HL-60 (cell line): Measurements from ENCODE around the gene RBM18.

Experiments used
- GABPA ChIP-seq: IDR thresholded peaks from 2 replicates; pipeline ENCODE4 v1.6.1; 2012; ENCODE audit warnings: low read depth
- POLR2AphosphoS5 ChIP-seq: IDR thresholded peaks from 2 replicates; pipeline ENCODE4 v1.6.1; 2012; ENCODE audit warnings: low read depth
- TF ChIP-seq, protein P1 (sequence below): IDR thresholded peaks from one replicate; pipeline ENCODE4 v1.5.1; 2011; ENCODE audit warnings: low read length, control low read depth, inconsistent platforms; ENCODE audit not compliant: insufficient read depth

DNA sequence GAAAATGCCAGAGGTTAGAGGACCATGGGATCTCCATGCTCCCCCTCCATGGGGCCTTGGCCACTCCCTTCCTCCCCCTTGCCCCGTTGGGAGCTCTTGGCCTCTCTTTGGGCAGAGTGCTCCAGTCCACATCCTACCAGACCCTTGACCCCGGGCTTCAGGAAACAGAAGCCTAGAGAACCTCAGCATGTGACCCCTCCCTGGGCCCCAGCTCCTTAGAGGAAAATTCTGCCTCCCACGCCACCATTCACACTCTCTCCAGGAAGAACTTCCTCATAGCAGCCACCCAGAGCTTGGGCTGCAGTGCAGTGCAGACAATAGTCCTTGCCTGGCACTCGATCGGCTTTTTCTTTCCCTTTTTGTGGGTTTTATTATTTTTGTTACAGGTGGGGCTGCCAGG, 41.8 kb downstream of the RBM18 start:
- TF ChIP-seq POLR2AphosphoS5 (no peak), GABPA (no peak)
- TF ChIP-seq, protein P1, sequence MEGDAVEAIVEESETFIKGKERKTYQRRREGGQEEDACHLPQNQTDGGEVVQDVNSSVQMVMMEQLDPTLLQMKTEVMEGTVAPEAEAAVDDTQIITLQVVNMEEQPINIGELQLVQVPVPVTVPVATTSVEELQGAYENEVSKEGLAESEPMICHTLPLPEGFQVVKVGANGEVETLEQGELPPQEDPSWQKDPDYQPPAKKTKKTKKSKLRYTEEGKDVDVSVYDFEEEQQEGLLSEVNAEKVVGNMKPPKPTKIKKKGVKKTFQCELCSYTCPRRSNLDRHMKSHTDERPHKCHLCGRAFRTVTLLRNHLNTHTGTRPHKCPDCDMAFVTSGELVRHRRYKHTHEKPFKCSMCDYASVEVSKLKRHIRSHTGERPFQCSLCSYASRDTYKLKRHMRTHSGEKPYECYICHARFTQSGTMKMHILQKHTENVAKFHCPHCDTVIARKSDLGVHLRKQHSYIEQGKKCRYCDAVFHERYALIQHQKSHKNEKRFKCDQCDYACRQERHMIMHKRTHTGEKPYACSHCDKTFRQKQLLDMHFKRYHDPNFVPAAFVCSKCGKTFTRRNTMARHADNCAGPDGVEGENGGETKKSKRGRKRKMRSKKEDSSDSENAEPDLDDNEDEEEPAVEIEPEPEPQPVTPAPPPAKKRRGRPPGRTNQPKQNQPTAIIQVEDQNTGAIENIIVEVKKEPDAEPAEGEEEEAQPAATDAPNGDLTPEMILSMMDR, result no peak
